SK-MEL-5 (cell line): ENCODE data around the gene TTC12. TPM values are rescaled to one million over a fixed set of nuclear protein-coding genes. Genes with fewer than 3 reads are reported as not detected.

Experiments
- DNase-seq: peaks from one replicate; pipeline ENCODE4 v3.0.0-alpha.2; 2016; ENCODE audit warnings: low read depth, low spot score
- in situ Hi-C: cut with HindIII; loops from 2 replicates; pipeline ENCODE4 v1.10.0; 2016; ENCODE audit warnings: low sequenced_read_pairs, high pct_unique_total_duplicates, low pct_unique_long_range_greater_than_20kb
- total RNA-seq: library from RNA; depleted of rRNA; stranded (reverse); fragments of >200 nt; shearing (Covaris generic); gene quantifications from 2 replicates; pipeline ENCODE4 v1.2.3, GENCODE V29; 2014

TTC12 gene
- total RNA-seq, 1 experiment from 2014 or later, result 20.8 TPM

DNA sequence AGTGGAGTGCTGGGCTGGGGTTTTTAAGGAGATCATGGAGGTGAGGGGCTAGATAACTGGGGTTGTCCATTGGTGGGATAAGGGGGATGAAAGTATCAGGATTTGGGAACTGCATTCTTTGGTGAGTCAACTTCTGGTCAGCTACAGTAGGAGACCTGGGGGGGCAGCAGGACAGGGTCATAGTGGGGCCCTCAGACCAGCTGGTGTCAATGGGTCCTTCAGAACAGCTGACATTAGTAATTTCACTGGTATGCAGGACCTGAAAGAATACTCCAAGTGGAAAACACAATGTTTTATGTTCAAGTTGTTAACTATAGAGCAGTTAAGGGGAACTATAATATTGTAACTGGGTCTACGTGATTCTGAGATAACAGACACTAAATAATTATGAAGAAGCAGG is 2.8 kb upstream of the TTC12 start:
- in situ Hi-C loops, result no loop called here
- no peak for DNase-seq

- in situ Hi-C loops, result no loop called here
- DNase-seq, result no peak
These were observed 782 bp upstream of the TTC12 start for GRCh38 chr11:113313601-113314000.

GRCh38 chr11:113314065-113314388 is 356 bp upstream of the TTC12 start:
- DNase-seq, result no peak

GRCh38 chr11:113315811-113316210 is 1.4 kb downstream of the TTC12 start:
- DNase-seq, result no peak
- in situ Hi-C loops, result no loop called here

More at GRCh38 chr11:113314065-113314388, 356 bp upstream of the TTC12 start:
- in situ Hi-C loops, result no loop called here

DNA sequence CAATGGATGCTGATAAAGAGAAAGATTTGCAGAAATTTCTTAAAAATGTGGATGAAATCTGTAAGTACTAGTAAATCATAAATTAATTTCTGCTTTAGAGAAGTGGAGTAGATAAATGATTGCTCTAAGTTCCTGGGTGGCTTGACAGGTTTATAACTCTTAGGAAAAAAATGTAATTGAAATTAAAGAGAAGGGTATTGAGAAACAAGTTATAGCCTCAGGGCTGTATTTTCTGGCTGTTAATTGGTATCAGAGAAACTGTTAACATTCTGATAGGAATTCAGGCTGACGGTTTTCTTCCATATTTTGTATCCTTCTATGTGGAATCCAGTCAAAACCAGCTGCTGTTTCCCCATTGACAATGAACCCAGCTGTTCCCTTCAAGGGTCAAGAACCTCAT is 1.9 kb downstream of the TTC12 start:
- in situ Hi-C loops, result no loop called here
- no peak for DNase-seq

DNA sequence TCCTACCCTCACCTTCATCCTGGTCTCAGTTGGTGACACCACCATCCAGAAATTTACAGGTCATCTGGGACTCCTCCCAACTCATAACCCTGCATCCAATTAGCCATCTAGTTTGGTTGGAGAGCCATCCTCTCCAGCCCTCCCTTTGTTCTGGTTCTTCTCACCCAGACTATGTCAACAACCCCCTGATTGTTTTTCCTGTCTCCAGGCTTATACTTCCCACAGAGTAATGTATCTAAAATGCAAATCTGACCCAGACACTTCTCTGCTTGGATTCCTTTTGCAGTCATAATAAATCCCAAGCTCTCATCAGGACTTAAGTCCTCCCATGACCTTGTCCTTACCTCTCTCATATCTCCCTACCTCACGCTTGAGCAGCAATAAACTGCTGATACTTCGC is 3.0 kb downstream of the TTC12 start:
- in situ Hi-C loops, result no loop called here
- DNase-seq, result no peak

DNA sequence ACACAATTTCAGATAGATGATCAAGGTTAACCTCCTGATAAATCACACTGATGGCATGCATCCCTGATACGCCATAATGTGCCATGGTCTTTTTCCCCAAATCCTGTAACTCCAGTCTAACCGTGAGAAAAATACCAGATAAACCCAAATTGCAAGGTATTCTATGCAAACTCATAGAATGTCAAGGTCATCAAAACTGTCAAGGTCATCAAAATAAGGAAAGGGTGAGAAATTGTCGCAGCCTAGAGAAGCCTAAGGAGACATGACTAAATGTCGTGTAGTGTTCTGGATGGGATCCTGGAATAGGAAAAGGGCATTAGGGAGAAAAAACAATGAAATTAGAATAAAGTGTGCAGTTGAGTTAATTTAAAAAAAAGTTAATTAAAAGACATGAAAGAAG is 4.7 kb downstream of the TTC12 start:
- in situ Hi-C loops, result no loop called here
- no peak for DNase-seq

DNA sequence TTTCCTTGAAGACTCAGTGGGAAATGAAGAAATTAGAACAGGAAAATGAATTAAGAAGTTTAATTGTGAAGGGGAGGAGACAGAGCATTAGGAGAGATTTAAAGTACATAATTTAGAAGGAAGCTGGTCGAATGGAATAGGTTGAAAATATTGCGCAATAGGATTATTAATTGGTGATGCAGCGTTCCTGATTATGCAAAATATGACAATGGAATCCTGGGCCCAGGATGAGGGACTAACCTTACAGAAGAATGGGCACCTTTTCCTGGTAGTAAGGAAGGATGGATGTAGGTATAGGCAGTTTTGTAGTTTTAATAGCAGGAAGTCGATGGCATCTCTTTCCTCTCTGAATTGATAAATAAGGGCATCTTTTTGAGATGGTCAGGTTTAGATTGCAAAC is 7.8 kb downstream of the TTC12 start:
- in situ Hi-C loops, result no loop called here
- no peak for DNase-seq

DNA sequence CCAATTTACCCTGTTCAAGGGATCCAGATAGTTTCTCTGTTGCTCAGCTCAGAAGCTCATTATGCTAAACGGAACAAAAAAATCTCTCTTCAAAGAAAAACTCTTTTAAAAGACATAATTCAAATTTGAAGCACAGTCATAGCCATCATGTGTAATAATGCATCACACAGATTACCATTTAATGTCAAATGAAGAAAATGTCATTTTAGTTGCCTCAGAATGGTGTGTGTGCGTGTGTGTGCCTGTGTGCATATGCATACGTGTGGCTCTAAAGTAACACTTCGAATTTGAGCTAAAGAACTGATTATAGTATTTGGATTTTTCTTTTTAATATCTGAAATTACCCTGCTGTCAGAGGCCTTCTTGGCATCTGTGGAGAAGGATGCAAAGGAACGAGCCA is 9.9 kb downstream of the TTC12 start:
- in situ Hi-C loops, result no loop called here
- no peak for DNase-seq

DNA sequence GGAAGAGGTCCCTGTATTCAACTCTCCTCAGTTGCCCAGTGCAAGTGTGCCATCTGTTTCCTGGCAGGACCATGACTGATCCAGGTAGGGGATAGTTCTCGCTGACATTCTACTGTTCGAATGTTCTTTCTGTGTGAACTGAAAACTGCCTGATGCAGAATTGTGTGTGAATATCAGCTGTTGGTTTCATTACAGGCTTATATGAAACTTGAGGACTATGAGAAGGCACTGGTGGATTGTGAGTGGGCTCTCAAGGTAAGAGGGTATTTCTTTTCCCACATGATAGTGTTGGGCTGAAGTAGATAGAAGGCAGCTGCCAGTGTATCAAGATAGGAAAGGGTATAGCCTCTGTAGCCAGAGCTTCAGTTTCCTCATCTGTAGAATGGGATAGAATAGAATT is 15.3 kb downstream of the TTC12 start:
- in situ Hi-C loops, result no loop called here
- DNase-seq, result no peak

DNA sequence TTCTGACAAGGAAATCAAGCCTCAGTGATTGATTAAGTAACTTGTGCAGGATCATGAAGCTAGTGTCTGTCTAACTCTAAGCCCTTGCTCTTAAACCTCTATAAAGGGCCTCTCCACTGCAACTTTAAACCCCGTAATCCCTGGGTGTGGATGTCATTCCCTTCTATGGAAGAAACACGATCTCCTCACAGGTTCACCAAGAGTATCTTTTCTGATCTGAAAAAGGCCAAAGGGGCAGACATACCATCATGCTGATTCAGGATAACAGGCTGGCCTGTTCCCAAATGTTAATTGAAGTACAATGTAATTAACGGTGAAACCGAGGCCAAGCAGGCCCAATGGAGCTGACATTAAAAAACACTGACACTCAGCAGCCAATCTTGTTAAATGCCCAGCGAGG is 17.1 kb downstream of the TTC12 start:
- in situ Hi-C loops, result no loop called here
- DNase-seq, result no peak

DNA sequence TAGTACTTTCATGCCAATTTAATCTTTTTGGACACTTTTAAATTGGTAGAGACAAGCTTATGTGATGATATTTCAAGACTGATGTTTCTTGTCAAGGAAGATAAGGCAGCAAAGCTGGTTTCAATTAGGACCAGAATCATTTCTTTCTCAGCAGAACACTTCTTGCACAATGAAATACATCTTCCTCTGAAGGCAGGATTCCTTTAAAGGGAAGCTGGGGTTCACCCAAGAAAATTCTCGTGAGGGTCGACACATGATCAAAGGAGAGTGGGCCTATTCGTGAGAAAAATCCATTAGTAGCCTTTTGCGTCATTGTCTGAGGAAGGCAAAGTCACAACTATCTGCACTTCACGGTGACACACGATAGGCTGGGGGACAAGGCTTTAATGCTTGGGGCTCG is 17.6 kb downstream of the TTC12 start:
- DNase-seq, result no peak
- in situ Hi-C loops, result no loop called here

GRCh38 chr11:113332638-113333329 is 18.4 kb downstream of the TTC12 start:
- DNase-seq, result no peak
- in situ Hi-C loops, result no loop called here

- DNase-seq, result no peak
- in situ Hi-C loops, result no loop called here
These were observed 19.8 kb downstream of the TTC12 start for GRCh38 chr11:113334183-113334582.

- DNase-seq, result no peak
- in situ Hi-C loops, result no loop called here
These were observed 24.3 kb downstream of the TTC12 start for GRCh38 chr11:113338730-113339129.

DNA sequence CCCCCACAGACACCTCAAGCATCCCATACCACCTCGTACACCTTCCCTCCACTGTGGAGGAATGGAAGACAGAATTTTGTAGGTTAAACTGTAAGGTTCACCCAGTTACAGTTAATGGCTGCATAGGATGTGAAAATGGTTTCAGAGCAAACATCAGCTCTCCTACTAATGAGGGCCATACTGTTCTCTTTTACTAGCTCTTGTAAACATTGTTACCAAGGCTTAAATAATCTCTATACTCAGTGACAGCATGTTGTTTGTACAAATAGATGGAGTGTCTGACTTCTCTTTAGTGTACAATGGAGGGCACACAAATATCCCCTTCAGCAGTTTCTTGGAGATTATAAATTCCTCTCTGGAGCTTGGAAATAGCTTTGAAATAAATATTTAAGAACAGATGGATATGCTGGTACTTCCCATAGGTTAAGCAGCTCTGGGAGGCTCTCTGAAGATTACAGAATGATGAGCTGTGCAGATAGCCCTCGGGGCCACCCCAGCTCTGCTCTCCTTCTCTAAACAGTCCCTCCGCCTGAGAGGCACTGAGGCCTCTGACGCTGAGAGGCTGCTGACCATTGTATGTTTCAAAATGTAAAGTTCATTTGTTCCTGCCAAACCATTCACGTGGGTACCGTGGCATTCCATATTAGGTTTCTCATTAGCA is 25.7 kb downstream of the TTC12 start:
- in situ Hi-C loops, result no loop called here
- no peak for DNase-seq

DNA sequence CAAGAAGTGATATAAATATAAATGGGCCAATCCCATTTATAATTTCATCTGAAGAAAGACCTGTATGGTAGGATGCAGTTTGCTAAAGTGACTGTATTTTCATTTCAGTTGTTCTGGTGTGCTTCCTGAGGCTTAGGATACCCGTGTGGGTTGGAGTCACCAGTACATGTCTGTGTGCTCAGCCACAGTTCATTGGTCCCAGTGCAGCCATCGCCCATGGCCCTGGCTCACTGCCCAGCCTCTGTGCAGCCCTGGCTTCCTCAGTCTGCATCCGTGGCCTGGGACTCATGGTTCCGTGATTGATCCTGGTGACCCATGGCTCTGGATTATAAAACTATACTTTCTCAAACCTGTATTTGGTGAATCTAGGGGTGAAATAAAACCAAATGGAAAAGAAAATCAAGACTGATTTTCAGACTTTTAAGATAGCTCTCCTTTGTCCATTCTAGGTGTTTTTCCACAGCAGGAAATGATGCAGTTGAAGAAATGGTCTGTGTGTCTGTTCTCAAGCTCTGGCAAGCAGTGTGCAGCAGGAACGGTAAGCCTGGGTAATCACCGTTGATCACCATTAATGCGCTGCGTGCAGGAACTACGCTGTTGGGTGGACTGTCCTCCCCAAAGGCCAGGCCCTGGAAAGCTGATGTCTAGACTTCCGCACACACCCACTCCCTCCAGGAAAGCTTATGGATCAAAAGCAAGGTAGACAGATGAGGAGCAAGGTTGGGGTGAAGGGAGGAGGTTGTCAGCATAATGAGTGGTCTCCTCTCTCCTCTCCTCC is 27.2 kb downstream of the TTC12 start:
- in situ Hi-C loops, result no loop called here

DNA sequence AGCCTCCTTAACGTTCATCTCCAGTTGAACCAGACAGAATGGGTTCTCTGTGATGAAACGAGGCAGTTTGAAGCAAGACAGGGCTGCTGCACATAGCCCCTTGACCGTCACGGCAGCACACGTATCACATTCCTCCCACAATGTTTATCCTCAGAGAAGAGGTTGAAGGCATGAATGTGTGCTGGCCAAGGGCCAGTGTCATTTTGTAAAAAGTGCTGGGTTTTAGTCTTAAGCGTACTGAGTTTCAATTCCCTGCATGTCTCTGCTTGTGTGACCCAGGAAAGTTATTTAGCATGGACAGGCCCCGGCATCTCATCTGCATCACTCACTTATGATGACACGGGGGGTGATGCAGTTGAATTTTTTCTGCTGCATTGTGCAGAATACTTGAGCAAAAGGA is 31.6 kb downstream of the TTC12 start:
- DNase-seq, result no peak
- in situ Hi-C loops, result no loop called here

More for the DNA sequence above, 27.2 kb downstream of the TTC12 start:
- DNase-seq, result no peak

DNA sequence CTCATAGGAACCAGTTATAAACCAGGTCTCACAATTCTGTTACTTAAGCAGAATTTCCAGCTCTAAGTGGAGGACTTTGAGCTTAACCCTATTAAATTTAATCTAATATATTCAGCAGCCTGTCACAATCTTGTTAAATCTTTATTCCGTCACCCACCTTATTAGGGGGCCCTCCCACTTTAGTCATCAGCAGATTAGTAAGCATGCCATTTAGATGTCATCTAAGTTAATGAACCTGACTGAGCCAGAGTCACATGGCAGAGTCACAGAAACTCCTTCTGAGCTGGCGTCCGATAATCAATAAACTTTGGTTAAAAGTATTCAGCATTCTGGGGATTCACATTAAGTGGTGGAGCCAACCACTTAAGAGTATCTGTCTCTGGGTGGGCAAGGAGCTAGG is 35.1 kb downstream of the TTC12 start:
- in situ Hi-C loops, result no loop called here
- no peak for DNase-seq
